H9 (cell line): Measurements from ENCODE around the gene MRGPRD. TPM values are rescaled to one million over a fixed set of nuclear protein-coding genes. Genes with fewer than 3 reads are reported as not detected.

ENCODE experiments used
- DNase-seq: peaks from one replicate; pipeline ENCODE4 v3.0.0-alpha.2; 2017
- H2AFZ ChIP-seq: one replicate; pipeline ENCODE4 v1.6.1; 2013; ENCODE audit warnings: mild to moderate bottlenecking, low read length, control low read depth, moderate library complexity
- H2AK5ac ChIP-seq: 2 replicates; pipeline ENCODE4 v1.6.1; 2013; ENCODE audit warnings: low read length, control low read depth, mixed read lengths; ENCODE audit not compliant: insufficient read length
- H2BK120ac ChIP-seq: one replicate; pipeline ENCODE4 v1.6.1; 2013; ENCODE audit warnings: low read depth, mild to moderate bottlenecking, low read length, control low read depth, inconsistent platforms; ENCODE audit not compliant: poor library complexity, severe bottlenecking
- H2BK12ac ChIP-seq: 2 replicates; pipeline ENCODE4 v1.6.1; 2013; ENCODE audit warnings: low read length, control low read depth, mixed read lengths, low read depth; ENCODE audit not compliant: insufficient read length
- H2BK15ac ChIP-seq: 2 replicates; pipeline ENCODE4 v1.6.1; 2013; ENCODE audit warnings: low read depth, low read length, control low read depth
- H2BK20ac ChIP-seq: one replicate; pipeline ENCODE4 v1.6.1; 2013; ENCODE audit warnings: low read depth, mild to moderate bottlenecking, low read length, control low read depth, inconsistent platforms; ENCODE audit not compliant: poor library complexity, severe bottlenecking
- H2BK5ac ChIP-seq: 2 replicates; pipeline ENCODE4 v1.6.1; 2013; ENCODE audit warnings: low read length, control low read depth, mixed read lengths; ENCODE audit not compliant: insufficient read length
- H3K14ac ChIP-seq: 2 replicates; pipeline ENCODE4 v1.6.1; 2013; ENCODE audit warnings: low read length, control low read depth; ENCODE audit not compliant: insufficient read depth
- H3K18ac ChIP-seq: 2 replicates; pipeline ENCODE4 v1.6.1; 2013; ENCODE audit warnings: low read depth, mild to moderate bottlenecking, mixed read lengths, low read length, control low read depth; ENCODE audit not compliant: insufficient read length
- H3K23ac ChIP-seq: 2 replicates; pipeline ENCODE4 v1.6.1; 2013; ENCODE audit warnings: low read length, control low read depth, mixed read lengths, low read depth; ENCODE audit not compliant: insufficient read length
- H3K23me2 ChIP-seq: 2 replicates; pipeline ENCODE4 v1.6.1; 2013; ENCODE audit warnings: low read depth, mild to moderate bottlenecking, mixed read lengths, low read length, control low read depth; ENCODE audit not compliant: insufficient read length, poor library complexity, severe bottlenecking
- H3K27ac ChIP-seq: 2 replicates; pipeline ENCODE4 v1.5.1; 2013; ENCODE audit warnings: low read length, control low read depth, mixed read lengths, low read depth; ENCODE audit not compliant: insufficient read length
- H3K27me3 ChIP-seq: 2 replicates; pipeline ENCODE4 v1.6.1; 2013; ENCODE audit warnings: low read length, control low read depth, inconsistent platforms; ENCODE audit not compliant: insufficient read depth
- H3K4ac ChIP-seq: 2 replicates; pipeline ENCODE4 v1.6.1; 2013; ENCODE audit warnings: low read depth, mild to moderate bottlenecking, control low read depth, inconsistent platforms, low read length, moderate library complexity
- H3K4me1 ChIP-seq: 2 replicates; pipeline ENCODE4 v1.6.1; 2013; ENCODE audit warnings: low read length, control low read depth, inconsistent platforms; ENCODE audit not compliant: insufficient read depth
- H3K4me2 ChIP-seq: 2 replicates; pipeline ENCODE4 v1.6.1; 2013; ENCODE audit warnings: low read length, control low read depth, mixed read lengths; ENCODE audit not compliant: insufficient read length, insufficient read depth
- H3K56ac ChIP-seq: 2 replicates; pipeline ENCODE4 v1.6.1; 2013; ENCODE audit warnings: low read depth, mild to moderate bottlenecking, mixed read lengths, low read length, control low read depth; ENCODE audit not compliant: insufficient read length
- H3K79me1 ChIP-seq: 2 replicates; pipeline ENCODE4 v1.6.1; 2013; ENCODE audit warnings: low read depth, mild to moderate bottlenecking, moderate library complexity, low read length, control low read depth, inconsistent platforms; ENCODE audit not compliant: insufficient read depth, poor library complexity, severe bottlenecking
- H3K79me2 ChIP-seq: 2 replicates; pipeline ENCODE4 v1.6.1; 2013; ENCODE audit warnings: low read length, control low read depth, inconsistent platforms; ENCODE audit not compliant: insufficient read depth
- H3K9ac ChIP-seq: 2 replicates; pipeline ENCODE4 v1.6.1; 2013; ENCODE audit warnings: low read length, control low read depth, mixed read lengths; ENCODE audit not compliant: insufficient read length; ENCODE audit errors: extremely low read depth
- H3K9me3 ChIP-seq: one replicate; pipeline ENCODE4 v1.6.1; 2013; ENCODE audit warnings: low read depth, low read length, inconsistent platforms; ENCODE audit not compliant: control insufficient read depth
- H3T11ph ChIP-seq: one replicate; pipeline ENCODE4 v1.6.1; 2013; ENCODE audit warnings: mild to moderate bottlenecking, low read length, control low read depth, inconsistent platforms
- H4K20me1 ChIP-seq: one replicate; pipeline ENCODE4 v1.6.1; 2013; ENCODE audit not compliant: control insufficient read depth, insufficient read length, insufficient read depth
- H4K5ac ChIP-seq: 2 replicates; pipeline ENCODE4 v1.6.1; 2013; ENCODE audit warnings: low read depth, mild to moderate bottlenecking, mixed read lengths, low read length, control low read depth; ENCODE audit not compliant: insufficient read length
- H4K8ac ChIP-seq: replicated peaks from 2 replicates; pipeline ENCODE4 v1.6.1; 2013; ENCODE audit warnings: low read length, control low read depth, mixed read lengths, low read depth; ENCODE audit not compliant: insufficient read length
- H4K91ac ChIP-seq: 2 replicates; pipeline ENCODE4 v1.6.1; 2013; ENCODE audit warnings: low read depth, mild to moderate bottlenecking, moderate library complexity, mixed read lengths, low read length, control low read depth; ENCODE audit not compliant: insufficient read length
- H3K27ac Mint-ChIP-seq, 3 experiments: 2 replicates in 2 of 3; 3 replicates in 1 of 3; pipeline ENCODE4 v1.8.0; 2020 to 2021; ENCODE audit warnings: mixed read lengths in 3 of 3, mild to moderate bottlenecking in 1 of 3, moderate library complexity in 1 of 3
- H3K27me3 Mint-ChIP-seq: 2 replicates; pipeline ENCODE4 v1.8.0; 2021; ENCODE audit warnings: low read depth, mild to moderate bottlenecking, moderate library complexity, mixed read lengths
- H3K36me3 Mint-ChIP-seq, 3 experiments: 2 replicates in 2 of 3; 3 replicates in 1 of 3; pipeline ENCODE4 v1.8.0; 2020 to 2021; ENCODE audit warnings: low read depth in 3 of 3, mixed read lengths in 3 of 3; ENCODE audit not compliant: insufficient read depth in 1 of 3
- H3K4me1 Mint-ChIP-seq, 2 experiments: 2 replicates each; pipeline ENCODE4 v1.8.0; 2020; ENCODE audit warnings: mixed read lengths in 2 of 2
- H3K4me3 Mint-ChIP-seq, 2 experiments: 2 replicates in 1 of 2; 3 replicates in 1 of 2; pipeline ENCODE4 v1.8.0; 2020 to 2021; ENCODE audit warnings: mild to moderate bottlenecking in 2 of 2, mixed read lengths in 2 of 2, moderate library complexity in 1 of 2
- H3K9me3 Mint-ChIP-seq, 2 experiments: 2 replicates in 1 of 2; 3 replicates in 1 of 2; pipeline ENCODE4 v1.8.0; 2020; ENCODE audit warnings: mild to moderate bottlenecking in 2 of 2, mixed read lengths in 2 of 2, moderate library complexity in 1 of 2
- WGBS: extraction: QIAGEN DNeasy Blood & Tissue Kit; methylation state at CpG from one replicate; pipeline ENCODE4 v1.1.7; 2013; ENCODE audit warnings: missing lambda C conversion rate, low lambda C conversion rate, mixed read lengths; ENCODE audit not compliant: insufficient read length; ENCODE audit errors: extremely low coverage; 5-methylcytosine and 5-hydroxymethylcytosine counted together
- total RNA-seq: library from RNA; stranded (reverse); gene quantifications from 2 replicates; pipeline ENCODE4 v1.2.1, GENCODE V29; 2021
- TF ChIP-seq, protein P1 (sequence below): fragments of 200-600 bp; sonication (generic); conservative IDR thresholded peaks from 3 replicates; pipeline ENCODE4 v1.8.0; 2021; ENCODE audit warnings: antibody characterized with exemption, mild to moderate bottlenecking

MRGPRD gene
- total RNA-seq, 1 experiment from 2014 or later: not detected

DNA sequence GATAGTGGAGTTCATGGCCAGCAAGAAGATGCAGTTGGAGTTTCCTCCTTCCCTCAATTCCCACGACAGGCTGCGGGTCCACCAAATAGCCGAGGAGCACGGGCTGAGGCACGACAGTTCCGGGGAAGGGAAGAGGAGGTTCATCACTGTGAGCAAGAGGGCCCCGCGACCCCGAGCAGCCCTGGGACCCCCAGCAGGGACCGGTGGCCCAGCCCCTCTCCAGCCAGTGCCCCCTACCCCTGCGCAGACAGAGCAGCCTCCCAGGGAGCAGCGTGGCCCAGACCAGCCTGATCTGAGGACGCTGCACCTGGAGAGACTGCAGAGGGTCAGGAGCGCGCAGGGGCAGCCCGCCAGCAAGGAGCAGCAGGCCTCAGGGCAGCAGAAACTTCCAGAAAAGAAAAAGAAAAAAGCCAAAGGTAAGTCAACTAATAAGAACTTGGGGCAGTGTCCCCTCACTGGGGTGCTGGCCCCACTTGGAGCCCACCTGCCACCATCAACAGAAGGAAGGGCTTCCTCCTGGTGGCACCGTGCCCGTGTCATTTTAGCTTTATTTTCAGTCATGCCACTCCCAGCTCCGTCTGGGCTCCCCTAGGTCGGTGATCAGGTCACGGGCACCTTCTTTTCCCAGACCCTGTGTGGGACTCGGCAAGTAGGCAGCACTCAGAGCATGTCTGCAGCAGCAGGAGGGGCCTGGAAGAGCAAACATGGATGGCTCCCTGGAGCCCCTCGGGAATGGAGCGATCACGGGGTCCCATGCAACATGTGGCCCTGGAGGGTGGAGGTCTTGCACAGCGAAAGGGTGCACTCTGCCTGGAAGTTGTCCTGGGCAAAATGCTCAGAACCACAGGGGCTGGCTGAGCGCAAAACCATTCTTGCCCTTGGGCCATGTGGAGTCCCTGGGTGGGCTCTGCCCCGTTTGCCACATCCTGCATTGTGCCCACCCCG is 43.8 kb downstream of the MRGPRD start:
- Mint-ChIP-seq H3K36me3 (peaks cover 2 to 45% (median 29%) of the 10 kb centered on the region in 3 experiments; a peak in 6 of 7 replicates), H3K4me1 (no peaks in the 10 kb centered on the region), H3K27ac (no peak overlapping the region; a peak in 1 of 7 replicates), H3K9me3 (no peaks in the 10 kb centered on the region), H3K4me3 (no peak overlapping the region), H3K27me3 (no peaks in the 10 kb centered on the region)
- Histone ChIP-seq H4K8ac (no peak overlapping the region), H3K56ac (no peak overlapping the region), H4K20me1 (no peaks in the 10 kb centered on the region), H3T11ph (no peak overlapping the region), H3K23ac (no peak overlapping the region), H2BK20ac (no peak overlapping the region), H3K27me3 (no peaks in the 10 kb centered on the region), H3K79me2 (no peaks in the 10 kb centered on the region), H3K27ac (no peak overlapping the region), H3K18ac (no peak overlapping the region), H3K4ac (no peak overlapping the region), H2BK12ac (no peak overlapping the region), H2AK5ac (no peak overlapping the region), H2AFZ (no peak overlapping the region), H3K79me1 (no peaks in the 10 kb centered on the region), H2BK5ac (no peak overlapping the region), H4K91ac (no peak overlapping the region), H3K14ac (no peak overlapping the region), H3K4me1 (no peaks in the 10 kb centered on the region), H2BK15ac (no peak overlapping the region), H3K9me3 (no peaks in the 10 kb centered on the region), H2BK120ac (no peak overlapping the region), H3K23me2 (no peaks in the 10 kb centered on the region), H3K4me2 (no peak overlapping the region), H4K5ac (no peak overlapping the region), H3K9ac (no peak overlapping the region)
- WGBS: no CpG with 5 or more reads among the region's 29 CpGs
- TF ChIP-seq, protein P1, sequence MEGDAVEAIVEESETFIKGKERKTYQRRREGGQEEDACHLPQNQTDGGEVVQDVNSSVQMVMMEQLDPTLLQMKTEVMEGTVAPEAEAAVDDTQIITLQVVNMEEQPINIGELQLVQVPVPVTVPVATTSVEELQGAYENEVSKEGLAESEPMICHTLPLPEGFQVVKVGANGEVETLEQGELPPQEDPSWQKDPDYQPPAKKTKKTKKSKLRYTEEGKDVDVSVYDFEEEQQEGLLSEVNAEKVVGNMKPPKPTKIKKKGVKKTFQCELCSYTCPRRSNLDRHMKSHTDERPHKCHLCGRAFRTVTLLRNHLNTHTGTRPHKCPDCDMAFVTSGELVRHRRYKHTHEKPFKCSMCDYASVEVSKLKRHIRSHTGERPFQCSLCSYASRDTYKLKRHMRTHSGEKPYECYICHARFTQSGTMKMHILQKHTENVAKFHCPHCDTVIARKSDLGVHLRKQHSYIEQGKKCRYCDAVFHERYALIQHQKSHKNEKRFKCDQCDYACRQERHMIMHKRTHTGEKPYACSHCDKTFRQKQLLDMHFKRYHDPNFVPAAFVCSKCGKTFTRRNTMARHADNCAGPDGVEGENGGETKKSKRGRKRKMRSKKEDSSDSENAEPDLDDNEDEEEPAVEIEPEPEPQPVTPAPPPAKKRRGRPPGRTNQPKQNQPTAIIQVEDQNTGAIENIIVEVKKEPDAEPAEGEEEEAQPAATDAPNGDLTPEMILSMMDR: no peak
- no peak for DNase-seq
